NB4 (cell line): ENCODE data around the gene HOXA6.

Source experiments
- CTCF ChIP-seq: IDR thresholded peaks from one replicate; pipeline ENCODE4 v1.5.1; 2012; ENCODE audit warnings: low read depth, low read length
- MAX ChIP-seq: IDR thresholded peaks from 2 replicates; pipeline ENCODE4 v1.6.1; 2011; ENCODE audit warnings: low read depth, low read length
- POLR2A ChIP-seq: IDR thresholded peaks from 2 replicates; pipeline ENCODE4 v1.6.1; 2011; ENCODE audit warnings: mild to moderate bottlenecking; ENCODE audit not compliant: insufficient read length; ENCODE audit errors: extremely low read depth

- TF ChIP-seq POLR2A: no peak
- no peak for TF ChIP-seq CTCF
- no peak for TF ChIP-seq MAX
These were observed 12.6 kb upstream of the HOXA6 start for GRCh38 chr7:27160145-27160545.
